Esophagus squamous epithelium (tissue), 5 donors: ENCODE data around the gene C5orf63. TPM values are rescaled to one million over a fixed set of nuclear protein-coding genes. Genes with fewer than 3 reads are reported as not detected.

Experiments used
- DNase-seq: peaks from one replicate; lab custom pipeline; 2025; lab: John Stamatoyannopoulos, UW
- H3K27ac ChIP-seq, 4 donors: fragments of 200-600 bp; sonication (generic); one replicate each; pipeline ENCODE4 v1.5.1; 2016 to 2019; ENCODE audit warnings: mild to moderate bottlenecking in 1 of 4
- H3K27me3 ChIP-seq, 4 donors: fragments of 200-600 bp; sonication (generic); 1 replicate in 3 of 4; 2 replicates in 1 of 4; pipeline versions ENCODE4 v1.5.1 to v1.6.0; 2017 to 2021; ENCODE audit warnings: antibody characterized with exemption in 1 of 4
- H3K36me3 ChIP-seq, 3 donors: fragments of 200-600 bp; sonication (generic); one replicate each; pipeline ENCODE4 v1.5.1; 2016 to 2019
- H3K4me1 ChIP-seq, 3 donors: fragments of 200-600 bp; sonication (generic); one replicate each; pipeline ENCODE4 v1.5.1; 2017 to 2019
- H3K4me3 ChIP-seq, 4 donors: fragments of 200-600 bp; sonication (generic); 1 replicate in 3 of 4; 2 replicates in 1 of 4; pipeline ENCODE4 v1.5.1; 2016 to 2019; ENCODE audit warnings: mild to moderate bottlenecking in 2 of 4, moderate library complexity in 1 of 4
- H3K9me3 ChIP-seq, 3 donors: fragments of 200-600 bp; sonication (generic); one replicate each; pipeline ENCODE4 v1.5.1; 2016 to 2019
- POLR2A ChIP-seq, 4 donors: fragments of 450-650 bp; IDR thresholded peaks; one replicate each; pipeline ENCODE4 v1.6.1; 2017; ENCODE audit warnings: antibody characterized with exemption in 4 of 4, mild to moderate bottlenecking in 4 of 4, moderate library complexity in 3 of 4
- WGBS, 2 donors: methylation state at CpG; one replicate each; pipeline ENCODE4 v1.1.5; 2018; 5-methylcytosine and 5-hydroxymethylcytosine counted together
- intact Hi-C: fragments of 100-400 bp; cut with DNase I; formaldehyde crosslinking; loops from one replicate; pipeline ENCODE4 v1.15.0; 2022
- total RNA-seq, 4 donors: library from RNA; depleted of rRNA; stranded (reverse); fragments of >200 nt; gene quantifications; one replicate each; pipeline ENCODE4 v1.1.0, GENCODE V29; 2016
- TF ChIP-seq, protein P1 (sequence below), 6 experiments: fragments of 450-650 bp in 4 of 6; fragments of 200-600 bp in 2 of 6; sonication (generic) in 2 of 6; IDR thresholded peaks; one replicate each; pipeline ENCODE4 v1.5.1; 2016 to 2019; ENCODE audit warnings: antibody characterized with exemption in 6 of 6, mild to moderate bottlenecking in 4 of 6, moderate library complexity in 4 of 6
- donor health status: DM: yes; HTN: yes; CAD: no.

C5orf63 gene
- total RNA-seq, 4 donors from 2014 or later: 3.4 to 5.1 (median 3.9) TPM

DNA sequence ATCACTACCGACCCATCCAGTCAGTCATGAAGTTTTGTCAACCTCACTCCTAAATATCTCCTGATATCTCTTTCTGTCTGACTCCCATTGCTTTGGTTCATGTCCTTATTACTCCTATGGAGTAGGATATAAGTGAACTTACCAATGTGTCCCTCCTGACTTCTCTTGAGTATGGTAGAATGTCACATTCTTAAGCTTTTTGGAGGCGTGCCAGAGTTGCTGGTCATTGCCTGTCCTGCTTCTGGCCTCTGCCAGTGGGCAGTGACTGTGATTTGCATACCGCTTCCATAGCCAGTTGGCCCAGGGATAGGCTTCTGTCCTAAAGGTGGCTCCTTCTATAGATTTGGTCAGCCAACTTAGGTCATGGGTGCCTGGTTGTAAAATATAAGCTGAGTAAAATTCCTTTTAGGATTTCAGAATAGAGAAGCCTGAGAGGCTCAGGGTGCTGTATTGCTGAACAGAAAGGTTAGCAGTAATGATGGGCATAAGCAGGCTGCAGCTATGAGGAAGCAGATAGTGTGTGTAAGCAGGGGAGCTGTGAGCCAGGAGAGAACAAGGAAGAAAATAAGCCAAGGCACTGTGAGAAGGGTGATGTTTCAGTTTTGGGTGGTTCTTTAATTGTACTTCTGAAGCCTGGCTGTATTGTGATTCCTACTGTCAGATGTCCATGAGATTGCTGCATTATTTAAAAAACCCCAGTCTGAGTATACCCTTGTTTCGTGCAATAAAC is 26.8 kb downstream of the C5orf63 start:
- no peaks in the 10 kb centered on the region for H3K27me3 ChIP-seq
- H3K9me3 ChIP-seq: no peaks in the 10 kb centered on the region
- intact Hi-C loops: no loop called here
- no peak overlapping the region for H3K27ac ChIP-seq
- no peak overlapping the region for H3K4me3 ChIP-seq
- no peak for TF ChIP-seq POLR2A (IDR thresholded peaks at IDR 0.05)
- TF ChIP-seq, protein P1, sequence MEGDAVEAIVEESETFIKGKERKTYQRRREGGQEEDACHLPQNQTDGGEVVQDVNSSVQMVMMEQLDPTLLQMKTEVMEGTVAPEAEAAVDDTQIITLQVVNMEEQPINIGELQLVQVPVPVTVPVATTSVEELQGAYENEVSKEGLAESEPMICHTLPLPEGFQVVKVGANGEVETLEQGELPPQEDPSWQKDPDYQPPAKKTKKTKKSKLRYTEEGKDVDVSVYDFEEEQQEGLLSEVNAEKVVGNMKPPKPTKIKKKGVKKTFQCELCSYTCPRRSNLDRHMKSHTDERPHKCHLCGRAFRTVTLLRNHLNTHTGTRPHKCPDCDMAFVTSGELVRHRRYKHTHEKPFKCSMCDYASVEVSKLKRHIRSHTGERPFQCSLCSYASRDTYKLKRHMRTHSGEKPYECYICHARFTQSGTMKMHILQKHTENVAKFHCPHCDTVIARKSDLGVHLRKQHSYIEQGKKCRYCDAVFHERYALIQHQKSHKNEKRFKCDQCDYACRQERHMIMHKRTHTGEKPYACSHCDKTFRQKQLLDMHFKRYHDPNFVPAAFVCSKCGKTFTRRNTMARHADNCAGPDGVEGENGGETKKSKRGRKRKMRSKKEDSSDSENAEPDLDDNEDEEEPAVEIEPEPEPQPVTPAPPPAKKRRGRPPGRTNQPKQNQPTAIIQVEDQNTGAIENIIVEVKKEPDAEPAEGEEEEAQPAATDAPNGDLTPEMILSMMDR (IDR thresholded peaks at IDR 0.05): no peak
- no peak for DNase-seq
- WGBS, 2 donors: 84 to 87% methylated on average over 4 of the region's 4 CpGs
- H3K4me1 ChIP-seq: peaks cover 0 to 7% (median under 1%) of the 10 kb centered on the region in 3 donors
- H3K36me3 ChIP-seq: no peaks in the 10 kb centered on the region

DNA sequence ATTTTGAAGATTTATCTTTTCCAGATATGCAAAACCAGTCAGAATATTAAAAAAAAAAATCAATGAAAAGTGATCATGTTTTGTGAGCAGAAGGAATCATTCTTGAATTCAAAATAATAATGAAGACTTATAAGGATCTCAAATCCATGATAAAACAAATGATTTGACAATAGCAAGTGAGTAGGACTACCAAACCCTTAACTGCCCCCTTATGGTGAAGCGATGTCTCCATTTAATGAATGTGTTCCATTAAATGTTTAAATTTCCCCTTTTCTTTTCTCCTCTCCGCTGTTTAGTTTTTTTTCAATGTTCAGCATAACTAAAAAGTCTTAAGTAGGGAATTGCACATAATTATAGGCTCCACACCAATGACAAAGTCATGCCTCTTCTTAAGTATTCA is 30.7 kb downstream of the C5orf63 start:
- Histone ChIP-seq H3K4me3 (no peak overlapping the region), H3K36me3 (no peaks in the 10 kb centered on the region), H3K27ac (no peak overlapping the region), H3K9me3 (no peaks in the 10 kb centered on the region), H3K4me1 (peaks cover 0 to 21% (median 4%) of the 10 kb centered on the region in 3 donors), H3K27me3 (no peaks in the 10 kb centered on the region)
- 93 to 96% methylated on average over 2 of the region's 2 CpGs for WGBS, 2 donors
- intact Hi-C loops: no loop called here
- DNase-seq: no peak
- TF ChIP-seq, protein P1 (IDR thresholded peaks at IDR 0.05): no peak

DNA sequence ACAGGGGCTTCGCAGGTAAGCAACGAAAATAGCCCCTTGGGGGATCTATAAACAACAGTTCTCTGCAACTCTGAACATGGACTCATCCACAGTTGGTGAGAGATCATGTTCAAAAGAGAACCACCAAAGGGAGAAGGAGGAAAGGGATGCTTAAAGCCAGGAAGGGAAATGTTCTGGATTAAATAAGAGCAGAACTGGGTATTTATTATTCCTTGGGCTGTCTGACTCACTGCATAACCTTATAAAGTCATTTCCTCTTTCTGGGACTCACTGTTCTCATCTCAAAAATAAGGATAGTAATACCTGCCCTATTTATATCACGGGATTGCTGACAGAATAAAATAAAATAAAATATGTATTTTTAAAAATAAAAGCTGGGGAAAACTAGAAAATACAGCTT is 31.7 kb downstream of the C5orf63 start:
- H3K4me1 ChIP-seq: peaks cover 0 to 21% (median 4%) of the 10 kb centered on the region in 3 donors
- no peak for DNase-seq
- TF ChIP-seq POLR2A (IDR thresholded peaks at IDR 0.05): no peak
- TF ChIP-seq, protein P1 (IDR thresholded peaks at IDR 0.05): no peak
- no peaks in the 10 kb centered on the region for H3K27me3 ChIP-seq
- H3K4me3 ChIP-seq: peak overlapping the region in 1 of 4 donors; percentile 18
- no peaks in the 10 kb centered on the region for H3K36me3 ChIP-seq
- 55 to 74% methylated on average over 3 of the region's 3 CpGs for WGBS, 2 donors
- intact Hi-C loops: no loop called here
- H3K27ac ChIP-seq: peak overlapping the region; percentile 67 to 84 (median 78)
- no peaks in the 10 kb centered on the region for H3K9me3 ChIP-seq

GRCh38 chr5:127040796-127041520 is 32.3 kb downstream of the C5orf63 start:
- H3K27me3 ChIP-seq: no peaks in the 10 kb centered on the region
- WGBS, 2 donors: 29 to 31% methylated on average over 9 of the region's 9 CpGs
- H3K27ac ChIP-seq: peak overlapping the region; percentile 67 to 84 (median 78)
- TF ChIP-seq, protein P1 (IDR thresholded peaks at IDR 0.05): no peak
- no peak for TF ChIP-seq POLR2A (IDR thresholded peaks at IDR 0.05)
- peak overlapping the region in 3 of 4 donors; percentile 1 to 43 (median 15) for H3K4me3 ChIP-seq
- H3K4me1 ChIP-seq: peaks cover 0 to 21% (median 4%) of the 10 kb centered on the region in 3 donors
- H3K9me3 ChIP-seq: no peaks in the 10 kb centered on the region
- no peaks in the 10 kb centered on the region for H3K36me3 ChIP-seq
- no peak for DNase-seq
- intact Hi-C loops: no loop called here

DNA sequence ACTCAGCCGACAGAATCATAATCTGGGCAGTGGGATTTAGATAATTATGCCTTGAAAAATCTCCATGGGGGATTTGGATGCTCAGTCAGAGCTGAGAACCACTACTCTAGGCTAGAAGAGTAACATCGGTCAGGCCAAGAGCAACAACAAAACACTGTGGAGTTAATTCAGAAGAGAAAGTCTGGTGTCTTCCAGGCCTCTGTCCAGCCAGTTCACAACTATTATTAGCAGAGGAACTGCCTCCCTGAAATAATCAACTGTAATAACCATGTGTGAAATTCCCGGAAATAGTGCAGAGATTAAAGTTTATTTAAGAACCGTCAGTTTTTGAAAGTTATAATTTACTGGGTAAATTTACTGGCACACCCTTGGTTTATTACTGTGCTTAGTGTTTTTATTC is 34.8 kb downstream of the C5orf63 start:
- no peak for DNase-seq
- 75 to 81% methylated on average over 4 of the region's 4 CpGs for WGBS, 2 donors
- TF ChIP-seq, protein P1 (IDR thresholded peaks at IDR 0.05): no peak
- TF ChIP-seq POLR2A (IDR thresholded peaks at IDR 0.05): no peak
- H3K27me3 ChIP-seq: peaks cover 0 to 5% (median 0%) of the 10 kb centered on the region in 4 donors
- no peak overlapping the region for H3K4me3 ChIP-seq
- no peak overlapping the region for H3K27ac ChIP-seq
- no peaks in the 10 kb centered on the region for H3K9me3 ChIP-seq
- H3K4me1 ChIP-seq: peaks cover 0 to 21% (median 4%) of the 10 kb centered on the region in 3 donors
- intact Hi-C loops: no loop called here
- H3K36me3 ChIP-seq: no peaks in the 10 kb centered on the region
